GM10248 (cell line): ENCODE measurements around the gene REEP3.
A peak's percentile ranks its signal among the peaks of the same experiment; 100 is the strongest.

ENCODE experiments used
- CTCF ChIA-PET: fragments of 300-600 bp; sonication (Branson Sonifier 250); formaldehyde crosslinking; extraction: SDS; loops from one replicate; lab custom pipeline; 2021; ENCODE audit warnings: antibody characterized with exemption; lab: Yijun Ruan, JAX
- POLR2A ChIA-PET: fragments of 350-650 bp; sonication (Branson Sonifier 250); formaldehyde crosslinking; extraction: SDS; loops from one replicate; lab custom pipeline; 2020; ENCODE audit warnings: antibody characterized with exemption; lab: Yijun Ruan, JAX
- DNase-seq: peaks from one replicate; pipeline ENCODE4 v3.0.0; 2012; ENCODE audit errors: extremely low spot score
- TF ChIP-seq, protein P1 (sequence below): IDR thresholded peaks from 2 replicates; pipeline ENCODE4 v1.5.1; 2012; ENCODE audit warnings: mild to moderate bottlenecking, low read depth; ENCODE audit errors: extremely low read depth, missing control alignments, control extremely low read depth

Gene REEP3

GRCh38 chr10:63521416-63522276 lies 445 bp downstream of the REEP3 start:
- ChIA-PET CTCF (interaction anchor here (1.0 to 2.0 kb wide), 6 partner anchors 16 to 199 kb away, joined by 3 to 10 read pairs (median 4); no protein-coding TSS in a partner anchor), POLR2A (interaction anchor here (1.0 to 1.7 kb wide), 2 partner anchors 32 to 109 kb away, joined by 3 to 4 read pairs; no protein-coding TSS in a partner anchor)
- TF ChIP-seq, protein P1, sequence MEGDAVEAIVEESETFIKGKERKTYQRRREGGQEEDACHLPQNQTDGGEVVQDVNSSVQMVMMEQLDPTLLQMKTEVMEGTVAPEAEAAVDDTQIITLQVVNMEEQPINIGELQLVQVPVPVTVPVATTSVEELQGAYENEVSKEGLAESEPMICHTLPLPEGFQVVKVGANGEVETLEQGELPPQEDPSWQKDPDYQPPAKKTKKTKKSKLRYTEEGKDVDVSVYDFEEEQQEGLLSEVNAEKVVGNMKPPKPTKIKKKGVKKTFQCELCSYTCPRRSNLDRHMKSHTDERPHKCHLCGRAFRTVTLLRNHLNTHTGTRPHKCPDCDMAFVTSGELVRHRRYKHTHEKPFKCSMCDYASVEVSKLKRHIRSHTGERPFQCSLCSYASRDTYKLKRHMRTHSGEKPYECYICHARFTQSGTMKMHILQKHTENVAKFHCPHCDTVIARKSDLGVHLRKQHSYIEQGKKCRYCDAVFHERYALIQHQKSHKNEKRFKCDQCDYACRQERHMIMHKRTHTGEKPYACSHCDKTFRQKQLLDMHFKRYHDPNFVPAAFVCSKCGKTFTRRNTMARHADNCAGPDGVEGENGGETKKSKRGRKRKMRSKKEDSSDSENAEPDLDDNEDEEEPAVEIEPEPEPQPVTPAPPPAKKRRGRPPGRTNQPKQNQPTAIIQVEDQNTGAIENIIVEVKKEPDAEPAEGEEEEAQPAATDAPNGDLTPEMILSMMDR, result peak; percentile 5
- DNase-seq, result peak; percentile 81

- POLR2A ChIA-PET, result interaction anchor here (0.6 to 1.7 kb wide), 4 partner anchors 32 to 1626 kb away, joined by 3 to 5 read pairs (median 4); no protein-coding TSS in a partner anchor
Observed at GRCh38 chr10:63522277-63522687, 1.1 kb downstream of the REEP3 start.

GRCh38 chr10:63522995-63523394 lies 1.8 kb downstream of the REEP3 start:
- DNase-seq, result no peak
- TF ChIP-seq, protein P1, result no peak
- POLR2A ChIA-PET, result interaction anchor here (0.6 to 1.7 kb wide), 4 partner anchors 31 to 1626 kb away, joined by 3 to 5 read pairs (median 4); no protein-coding TSS in a partner anchor
- CTCF ChIA-PET, result interaction anchor here (0.8 to 2.0 kb wide), 11 partner anchors 8 to 306 kb away, joined by 3 to 10 read pairs (median 4); no protein-coding TSS in a partner anchor

More at GRCh38 chr10:63522277-63522687, 1.1 kb downstream of the REEP3 start:
- CTCF ChIA-PET, result interaction anchor here (0.8 to 2.0 kb wide), 9 partner anchors 9 to 236 kb away, joined by 3 to 10 read pairs (median 3); no protein-coding TSS in a partner anchor
- TF ChIP-seq, protein P1, result no peak
- peak; percentile 27 for DNase-seq

DNA sequence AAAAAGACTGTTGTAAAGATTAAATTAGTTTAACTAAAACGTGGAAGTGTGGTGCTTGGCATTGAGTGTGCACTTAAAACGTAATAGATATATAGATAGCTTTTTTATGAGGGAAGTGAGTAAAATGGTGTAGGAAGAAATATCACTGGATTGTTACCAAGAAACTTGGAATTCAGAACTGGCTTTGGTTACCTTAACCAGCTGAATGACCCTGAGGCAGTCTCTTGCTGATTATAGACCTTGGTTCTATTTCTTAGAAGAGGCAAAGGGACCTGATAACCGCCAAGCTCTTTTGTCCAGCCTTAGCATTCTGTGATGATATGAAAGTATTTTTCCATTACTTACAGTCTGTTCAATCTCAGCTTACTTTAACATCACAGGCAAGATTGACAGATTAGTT lies 3.8 kb downstream of the REEP3 start:
- CTCF ChIA-PET, result interaction anchor here (0.9 to 1.8 kb wide), 3 partner anchors 10 to 308 kb away, joined by 3 to 4 read pairs (median 4); no protein-coding TSS in a partner anchor
- POLR2A ChIA-PET, result interaction anchor here (0.6 to 0.7 kb wide), 2 partner anchors 90 to 334 kb away, joined by 3 read pairs; no protein-coding TSS in a partner anchor
- no peak for DNase-seq
- TF ChIP-seq, protein P1, result no peak

DNA sequence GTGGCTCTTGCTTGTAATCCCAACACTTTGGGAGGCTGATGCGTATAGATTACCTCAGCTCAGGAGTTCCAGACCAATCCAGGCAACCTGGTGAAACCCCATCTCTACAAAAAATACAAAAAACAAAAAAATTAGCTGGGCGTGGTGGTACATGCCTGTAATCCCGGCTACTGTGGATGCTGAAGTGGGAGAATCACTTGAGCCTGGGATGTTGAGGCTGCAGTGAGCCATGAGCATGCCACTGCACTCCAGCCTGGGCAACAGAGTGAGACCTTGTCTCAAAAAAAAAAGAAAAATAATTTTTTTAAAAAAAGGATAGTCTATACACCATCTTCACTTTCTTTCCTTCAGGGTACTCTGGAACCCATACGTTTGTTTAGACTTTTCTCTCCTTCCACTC lies 6.2 kb downstream of the REEP3 start:
- DNase-seq, result no peak
- ChIA-PET CTCF (interaction anchor here (1.2 to 5.4 kb wide), 4 partner anchors 9 to 170 kb away, joined by 3 to 20 read pairs (median 3); no protein-coding TSS in a partner anchor), POLR2A (interaction anchor here (0.6 to 0.7 kb wide), 3 partner anchors 93 to 266 kb away, joined by 3 to 5 read pairs (median 3); no protein-coding TSS in a partner anchor)
- TF ChIP-seq, protein P1, result no peak
